IPS-NIHi11 (cell line): ENCODE measurements around the gene DNAJB14.
A peak's percentile ranks its signal among the peaks of the same experiment; 100 is the strongest.

ENCODE experiments used
- DNase-seq: peaks from one replicate; pipeline ENCODE4 v3.0.0; 2012; ENCODE audit warnings: mixed read lengths, low spot score

DNAJB14 gene

DNA sequence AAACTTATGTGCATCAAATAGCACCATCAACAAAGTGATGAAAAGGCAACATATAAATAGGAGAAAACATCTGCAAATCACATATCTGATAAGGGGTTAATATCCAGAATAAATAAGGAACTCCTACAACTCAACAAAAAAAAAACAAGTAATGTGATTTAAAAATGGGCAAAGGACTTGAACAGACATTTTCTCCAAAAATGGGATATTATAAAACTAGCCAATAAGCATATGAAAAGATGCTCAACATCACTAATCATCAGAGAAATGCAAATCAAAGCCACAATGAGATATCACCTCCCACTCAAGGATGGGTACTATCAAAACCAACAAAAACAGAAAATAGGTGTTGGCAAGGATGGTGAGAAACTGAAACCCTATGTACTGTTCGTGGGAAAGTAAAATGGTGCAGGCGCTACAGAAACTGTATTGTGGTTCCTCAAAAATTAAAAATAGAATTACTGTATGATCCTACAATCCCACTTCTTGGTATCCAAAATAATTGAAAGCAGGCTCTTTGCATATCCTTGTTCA is 2.4 kb downstream of the DNAJB14 start:
- no peak for DNase-seq

DNA sequence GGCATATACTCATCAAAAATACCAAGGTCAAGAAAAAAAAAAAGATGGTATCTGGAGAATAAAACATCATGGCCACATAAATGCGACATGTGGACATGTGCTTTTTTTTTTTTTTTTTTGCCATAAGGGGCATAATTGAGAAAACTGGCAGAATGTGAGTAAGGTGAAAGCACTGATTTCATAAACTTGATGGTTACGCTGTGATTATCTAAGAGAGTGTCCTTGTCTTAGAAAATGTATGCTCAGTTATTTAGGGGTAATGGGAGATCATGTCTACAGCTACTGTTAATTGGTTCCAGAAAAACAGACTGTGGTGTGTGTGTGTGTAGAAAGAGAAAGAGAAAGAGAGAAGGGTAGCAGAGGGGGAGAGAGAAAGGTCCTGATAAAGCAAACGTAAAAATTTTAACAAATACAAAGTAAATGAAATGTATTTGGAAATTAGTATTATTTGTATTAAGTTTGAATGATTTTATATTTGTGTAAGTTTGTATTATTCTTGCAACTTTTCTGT is 8.1 kb downstream of the DNAJB14 start:
- DNase-seq: no peak

DNA sequence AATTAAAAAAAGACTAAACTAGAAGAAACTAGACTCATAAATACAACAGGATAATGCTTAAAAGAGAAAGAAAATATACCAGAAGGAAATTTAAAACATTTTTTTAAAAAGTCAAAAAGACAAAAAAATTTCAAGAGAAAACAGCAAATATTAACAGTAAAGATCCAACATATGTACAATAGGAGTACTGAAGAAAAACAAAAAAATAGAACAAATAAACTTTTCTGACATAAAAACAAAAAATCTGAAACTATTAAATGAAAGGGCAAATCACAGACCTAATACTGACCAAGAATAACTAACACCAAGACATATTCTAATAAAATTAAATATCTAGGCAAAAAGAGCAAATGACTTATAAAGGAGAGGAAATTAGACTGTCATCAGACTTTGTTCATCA is 11.5 kb downstream of the DNAJB14 start:
- DNase-seq: no peak

DNA sequence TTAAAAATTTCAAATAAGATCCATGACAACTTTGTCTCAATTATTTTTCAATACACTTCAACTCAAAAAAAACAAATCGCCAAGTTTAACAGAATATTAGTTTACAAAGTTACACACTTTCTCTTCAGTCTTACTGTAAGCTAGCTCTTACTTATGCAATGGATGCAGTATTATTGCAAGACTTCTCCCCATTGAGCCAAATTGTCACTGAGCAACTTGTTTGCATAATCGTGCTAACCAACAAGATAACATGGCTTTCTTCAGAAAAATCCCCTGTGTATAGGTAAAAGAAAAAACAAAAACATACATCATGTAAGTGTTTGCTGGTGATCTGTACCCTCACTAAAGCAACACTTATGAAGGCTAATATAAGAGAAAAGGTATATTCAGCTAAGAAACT is 18.9 kb downstream of the DNAJB14 start:
- no peak for DNase-seq

DNA sequence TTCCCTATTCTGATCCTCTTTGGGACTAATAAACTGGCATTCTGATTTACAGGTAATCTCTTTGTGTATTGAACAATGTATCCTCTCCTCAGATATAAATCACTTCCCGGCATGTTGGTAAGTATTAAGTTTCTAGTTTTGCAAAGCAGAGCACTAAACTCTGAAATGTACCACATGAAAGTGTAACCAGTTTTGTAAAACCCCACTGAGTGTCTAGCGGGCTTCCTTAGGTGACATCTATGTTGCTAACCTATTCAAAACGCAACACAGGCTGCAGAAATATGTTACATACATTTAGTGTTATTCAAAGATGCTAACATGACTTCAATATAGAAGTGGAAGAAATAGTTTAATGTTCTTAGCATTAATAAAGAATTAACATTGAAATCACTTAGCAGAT is 25.2 kb downstream of the DNAJB14 start:
- no peak for DNase-seq

DNA sequence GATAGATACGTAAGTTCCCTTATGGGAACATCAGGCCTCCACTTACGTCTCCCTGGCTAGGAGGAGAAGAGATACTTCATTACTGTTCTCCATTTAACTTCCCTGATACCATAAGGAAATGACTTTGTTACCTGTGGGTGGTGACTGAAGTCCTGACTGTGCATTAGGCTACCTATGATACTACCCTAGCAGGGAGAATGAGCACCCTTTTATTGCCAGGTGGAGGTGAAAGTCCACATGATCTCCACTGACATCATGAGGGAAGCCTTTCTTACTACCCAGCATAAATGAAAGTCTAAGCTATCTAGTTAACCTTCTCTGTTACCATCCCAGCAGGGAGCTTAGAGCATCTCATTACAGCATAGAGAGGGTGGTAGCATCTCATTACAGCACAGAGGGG is 27.8 kb downstream of the DNAJB14 start:
- DNase-seq: no peak

DNA sequence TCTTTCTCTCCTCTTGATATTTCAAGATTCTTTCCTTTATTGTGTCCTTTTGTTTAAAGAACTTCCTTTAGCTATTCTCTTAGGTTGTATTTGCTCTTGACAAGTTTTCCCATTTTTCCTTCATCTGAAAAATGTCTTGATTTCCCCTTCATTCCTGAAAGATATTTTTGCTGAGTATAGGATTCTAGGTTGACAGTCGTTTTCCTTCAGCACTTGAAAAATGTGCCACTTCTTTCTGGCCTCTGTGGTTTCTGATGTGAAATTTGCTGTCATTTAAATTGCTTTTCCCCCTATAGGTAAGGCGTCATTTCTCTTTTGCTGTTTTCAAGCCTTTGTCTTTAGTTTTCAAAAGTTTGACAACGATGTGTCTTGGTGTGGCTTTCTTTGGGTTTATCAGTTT is 28.8 kb downstream of the DNAJB14 start:
- DNase-seq: no peak

DNA sequence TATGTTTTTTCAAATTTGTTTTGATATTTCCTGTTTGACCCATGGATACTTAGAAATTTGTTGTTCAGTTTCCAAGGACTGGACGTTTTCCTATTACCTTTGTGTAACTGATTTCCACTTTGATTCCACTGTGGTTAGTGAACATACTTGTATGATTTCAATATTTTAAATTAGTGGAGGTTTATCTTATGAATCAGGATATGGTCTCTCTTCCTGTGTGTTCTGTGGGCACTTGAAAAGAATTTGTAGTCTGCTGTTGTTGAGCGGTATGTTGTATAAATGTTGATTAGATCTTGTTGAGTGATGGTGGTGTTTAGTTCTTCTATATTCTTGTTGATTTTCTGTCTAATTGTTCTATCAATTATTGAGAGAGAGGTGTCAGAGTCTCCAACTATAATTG is 31.0 kb downstream of the DNAJB14 start:
- DNase-seq: no peak

DNA sequence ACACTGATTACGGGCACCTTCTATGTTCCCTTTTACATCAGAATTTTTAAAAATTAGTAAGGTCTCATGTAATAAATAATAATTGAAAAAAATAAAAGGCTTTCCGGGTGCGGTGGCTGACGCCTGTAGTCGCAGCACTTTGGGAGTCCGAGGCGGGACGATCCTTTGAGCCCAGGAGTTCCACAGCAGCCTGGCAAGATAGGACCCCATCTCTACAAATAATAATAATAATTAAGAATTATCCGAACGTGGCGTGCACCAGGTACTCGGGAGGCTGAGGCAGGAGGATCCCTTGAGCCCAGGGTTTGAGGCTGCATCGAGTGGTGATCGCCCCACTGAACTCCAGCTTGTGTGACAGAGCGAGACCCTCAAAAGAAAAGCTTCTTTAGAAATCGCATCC is 51.4 kb downstream of the DNAJB14 start:
- DNase-seq: no peak

DNA sequence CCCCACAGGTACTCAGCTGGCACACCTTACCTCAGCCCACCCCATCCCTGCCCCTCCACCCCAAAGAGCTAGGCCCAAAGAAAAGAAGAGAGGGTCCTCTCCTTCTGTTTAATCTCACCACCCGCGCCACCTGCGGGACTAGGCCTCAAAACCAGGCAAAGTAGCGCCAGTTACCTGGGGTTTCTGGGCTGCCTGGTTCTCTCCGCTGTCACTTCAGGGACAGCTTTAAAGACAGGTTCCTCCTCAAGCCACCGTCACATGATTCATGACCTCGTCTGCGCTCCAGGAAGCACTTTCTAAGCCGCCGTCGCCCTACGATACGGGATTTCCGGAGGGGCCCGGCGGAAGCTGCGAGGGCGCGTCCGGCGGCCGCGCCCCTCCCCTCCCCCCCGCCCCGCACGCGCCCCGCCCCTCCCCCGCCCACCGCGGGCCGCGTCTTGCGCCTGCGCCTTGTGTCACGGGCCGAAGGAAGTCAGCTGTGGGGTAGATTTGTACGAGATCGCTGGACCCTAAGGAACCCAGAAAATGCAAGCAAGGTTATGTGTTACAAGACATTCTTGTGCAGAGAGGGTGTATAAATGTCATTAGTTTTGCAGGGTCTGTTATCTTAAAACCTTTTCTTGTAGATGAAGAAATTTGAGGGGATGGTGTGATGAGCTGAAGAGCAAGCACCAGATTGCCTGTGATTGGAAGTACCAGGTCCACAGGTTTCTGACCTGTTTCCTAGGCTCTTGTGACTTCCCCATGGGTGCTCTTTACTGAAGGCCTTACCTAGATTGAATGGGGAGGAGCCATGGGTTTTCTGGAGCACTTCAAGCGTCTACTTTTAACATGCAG is 52.0 kb downstream of the DNAJB14 start, which contains the start of gene LAMTOR3:
Gene LAMTOR3, minus strand, starts transcription at position 267 of the 837 bp plus-strand sequence. CDS start 464 bp downstream, outside the sequence.
- DNase-seq: peak; percentile 96

DNA sequence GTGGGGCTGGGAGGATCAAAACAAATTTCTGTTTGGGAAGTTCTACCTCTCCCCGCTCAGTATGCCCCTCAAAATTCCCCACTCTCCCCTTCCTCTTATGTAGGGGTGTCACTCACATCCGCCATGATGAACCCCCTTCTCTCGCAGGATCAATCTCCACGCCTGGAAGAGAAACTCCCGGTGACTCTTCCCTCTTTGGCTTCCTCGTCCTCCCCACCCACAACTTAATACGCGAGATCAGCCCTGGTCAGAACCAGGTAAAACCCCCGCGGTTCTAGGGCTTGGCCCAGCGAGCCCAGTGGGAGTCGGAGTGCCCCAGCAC is 52.6 kb downstream of the DNAJB14 start:
- no peak for DNase-seq

DNA sequence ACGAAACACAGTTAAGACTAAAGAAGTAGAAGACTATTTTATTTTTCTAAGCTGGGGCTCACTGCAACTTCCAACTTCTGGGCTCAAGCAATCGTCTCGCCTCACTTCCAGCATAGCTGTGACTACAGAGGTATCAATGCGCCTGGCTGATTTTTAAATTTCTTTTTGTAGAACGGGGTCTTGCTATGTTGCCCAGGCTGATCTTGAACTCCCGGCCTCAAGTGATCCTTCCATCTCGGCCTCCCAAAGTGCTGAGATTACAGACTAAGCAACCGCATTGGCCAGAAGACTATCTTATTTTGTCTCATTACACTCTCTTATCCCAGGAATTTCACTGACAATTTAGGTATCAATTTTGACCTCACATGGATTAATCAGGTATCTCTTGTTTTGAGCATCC is 53.4 kb downstream of the DNAJB14 start:
- DNase-seq: no peak

DNA sequence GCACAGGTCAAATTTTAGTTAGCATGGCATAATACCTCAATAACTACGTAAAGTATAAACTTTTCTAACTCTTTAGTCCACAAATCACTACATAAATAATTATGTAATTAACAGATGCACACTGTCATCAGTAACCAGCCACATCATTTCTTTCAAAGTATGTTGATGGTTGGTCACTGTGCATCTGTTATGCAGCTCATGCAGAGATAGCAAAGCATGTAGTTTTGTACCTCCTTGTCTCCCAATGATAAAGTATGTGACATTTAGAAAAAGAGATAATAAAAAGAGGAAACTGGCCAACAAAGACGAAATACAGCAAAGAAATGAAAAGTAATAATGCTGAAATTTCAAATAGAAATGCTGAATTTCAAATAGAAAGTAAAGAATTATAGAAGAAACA is 55.1 kb downstream of the DNAJB14 start:
- no peak for DNase-seq

DNA sequence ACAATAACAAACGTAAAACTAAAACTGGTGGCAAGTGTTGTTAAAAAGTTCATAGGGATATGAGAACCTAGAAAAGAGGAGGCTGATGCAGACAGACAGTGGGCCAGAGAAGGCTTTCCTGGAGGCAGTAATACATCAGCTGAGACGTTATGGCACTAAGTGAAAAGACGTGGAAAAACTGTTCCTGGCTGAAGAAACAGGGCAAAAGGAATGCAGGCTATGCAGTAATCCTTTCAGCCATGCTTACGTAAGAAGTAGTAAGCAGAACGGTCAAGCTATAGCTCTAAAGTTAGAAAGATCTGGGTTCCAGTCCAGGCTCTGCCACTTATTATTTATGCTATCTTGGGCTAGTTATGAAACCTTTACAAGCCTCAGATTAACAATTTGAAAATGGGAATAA is 58.6 kb downstream of the DNAJB14 start:
- no peak for DNase-seq

DNA sequence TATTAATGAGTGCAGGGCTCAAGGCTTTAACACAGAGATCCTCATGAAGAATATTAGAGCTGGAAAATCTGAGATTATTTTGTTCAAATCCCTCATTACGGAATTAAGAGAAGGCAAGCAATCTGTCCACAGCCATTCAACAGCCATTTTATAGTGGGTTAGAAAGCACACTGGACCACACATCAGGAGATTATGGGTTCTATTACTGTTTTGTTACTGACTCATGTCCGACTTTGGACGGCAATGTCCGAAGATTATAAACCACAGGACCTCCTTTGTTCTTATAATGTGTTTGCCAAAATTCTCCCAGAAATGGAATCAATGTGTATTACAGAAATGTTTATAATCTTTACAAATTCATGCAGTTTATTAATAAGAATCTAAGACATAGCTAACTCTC is 60.3 kb downstream of the DNAJB14 start:
- no peak for DNase-seq

DNA sequence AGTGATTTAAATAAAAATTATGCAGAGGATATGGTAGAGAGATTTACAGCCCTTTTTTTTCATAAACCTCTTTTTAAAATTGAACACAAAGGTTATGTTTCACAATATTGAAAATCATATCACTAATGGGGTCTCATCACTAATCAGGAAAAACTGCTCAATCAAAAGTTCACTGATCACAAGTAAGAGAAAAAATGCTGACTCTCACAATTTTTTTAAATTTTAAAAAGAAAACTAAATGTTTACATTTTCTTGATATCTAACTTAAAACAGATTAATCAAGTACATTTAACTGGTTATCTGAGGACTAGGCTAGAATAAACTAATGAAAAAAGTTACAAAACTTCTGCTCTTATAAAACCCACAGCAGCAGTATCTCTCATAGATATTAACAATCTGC is 60.7 kb downstream of the DNAJB14 start:
- DNase-seq: no peak

DNA sequence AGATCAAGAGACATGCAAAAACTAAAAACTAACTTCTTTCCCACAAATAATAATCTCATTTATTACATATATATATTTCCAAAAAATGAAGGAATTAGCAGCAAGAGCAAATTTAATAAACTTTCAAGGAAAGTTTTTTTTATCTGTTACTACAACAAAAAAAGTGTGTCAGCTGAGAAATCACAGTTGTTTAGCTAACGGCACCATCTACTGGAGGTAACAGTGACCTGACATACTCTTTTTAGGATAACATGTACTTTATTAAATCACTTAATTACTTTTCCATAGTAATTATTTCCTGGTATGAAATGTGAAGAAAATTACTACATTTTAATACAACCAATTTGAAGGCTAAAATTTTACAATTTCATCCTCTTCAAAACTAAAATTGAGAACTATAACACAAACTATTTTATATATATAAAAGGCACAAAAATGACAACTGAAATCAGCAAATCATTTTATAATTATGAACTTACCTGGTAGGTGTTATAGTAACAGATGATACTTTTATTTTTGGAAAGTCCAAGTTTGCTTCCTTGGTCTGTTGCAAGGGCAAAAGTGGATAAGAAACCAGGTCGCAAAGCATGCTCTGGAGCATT is 61.3 kb downstream of the DNAJB14 start:
- DNase-seq: peak; percentile 21

DNA sequence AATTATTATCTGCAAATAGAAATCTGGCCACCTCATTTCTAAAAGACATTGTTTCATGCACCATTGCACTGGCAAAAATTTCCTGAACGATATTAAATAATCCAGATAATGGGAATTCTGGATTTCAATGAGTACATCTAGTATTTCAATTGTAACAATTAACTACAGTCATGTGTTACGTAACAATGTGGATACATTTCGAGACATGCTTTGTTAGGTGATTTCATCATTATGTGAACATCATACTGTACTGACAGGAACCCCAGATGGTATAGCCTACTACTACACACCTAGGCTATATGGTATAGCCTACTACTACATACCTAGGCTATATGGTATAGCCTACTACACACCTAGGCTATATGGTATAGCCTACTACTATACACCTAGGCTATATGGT is 67.0 kb downstream of the DNAJB14 start:
- DNase-seq: no peak

DNA sequence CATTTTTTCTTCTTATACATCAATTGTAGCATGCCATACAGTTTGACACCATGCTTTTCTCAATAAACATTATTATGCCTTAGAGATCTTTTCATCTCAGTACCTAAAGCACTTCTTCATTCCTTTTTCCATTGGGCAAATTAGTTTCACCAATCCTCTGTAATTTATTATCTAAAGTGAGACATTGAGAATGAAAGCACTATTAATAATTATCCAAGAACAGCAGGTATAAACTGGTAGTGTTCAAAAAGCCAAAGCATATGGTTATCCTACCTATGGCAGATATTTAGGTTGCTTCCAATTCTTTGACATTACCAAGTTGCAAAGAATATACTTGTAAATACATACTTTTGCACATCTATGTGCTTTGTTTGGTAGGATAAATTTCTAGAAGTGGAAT is 67.8 kb downstream of the DNAJB14 start:
- no peak for DNase-seq

DNA sequence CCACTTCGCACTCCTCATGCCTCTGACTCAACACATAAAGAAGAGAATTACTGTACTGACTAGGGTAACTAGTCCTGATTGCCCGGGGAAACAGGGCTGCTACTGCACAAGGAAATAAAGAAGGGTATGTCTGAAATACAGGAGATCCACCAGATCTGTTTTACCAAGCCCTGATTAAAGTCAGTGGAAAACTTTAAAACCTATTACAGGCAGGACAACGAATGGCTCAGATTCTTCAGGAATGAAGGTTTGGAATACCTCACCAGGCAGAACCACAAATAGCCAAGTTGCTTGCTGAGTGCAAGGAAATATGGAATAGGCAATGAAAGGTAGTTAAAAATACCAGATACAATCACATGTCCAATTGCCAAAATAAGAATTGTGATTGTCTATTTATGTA is 69.5 kb downstream of the DNAJB14 start:
- no peak for DNase-seq

DNA sequence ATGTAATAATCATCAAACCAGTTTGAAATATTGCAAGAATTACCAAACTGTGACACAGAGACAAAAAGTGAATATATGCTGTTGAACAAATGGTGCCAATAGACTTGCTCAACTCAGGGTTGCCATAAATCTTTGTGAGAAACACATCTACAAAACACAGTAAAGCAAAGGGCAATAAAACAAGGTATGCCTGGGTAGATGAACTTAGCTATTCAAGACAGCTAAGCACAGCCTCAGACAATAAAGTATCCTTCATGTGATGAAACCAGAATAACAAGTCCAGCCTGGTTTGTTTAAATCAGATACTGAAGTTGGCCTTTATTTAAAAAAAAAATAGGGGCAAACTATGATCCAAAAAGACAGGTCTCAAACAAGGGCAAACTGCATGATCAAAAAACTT is 71.3 kb downstream of the DNAJB14 start:
- DNase-seq: no peak

DNA sequence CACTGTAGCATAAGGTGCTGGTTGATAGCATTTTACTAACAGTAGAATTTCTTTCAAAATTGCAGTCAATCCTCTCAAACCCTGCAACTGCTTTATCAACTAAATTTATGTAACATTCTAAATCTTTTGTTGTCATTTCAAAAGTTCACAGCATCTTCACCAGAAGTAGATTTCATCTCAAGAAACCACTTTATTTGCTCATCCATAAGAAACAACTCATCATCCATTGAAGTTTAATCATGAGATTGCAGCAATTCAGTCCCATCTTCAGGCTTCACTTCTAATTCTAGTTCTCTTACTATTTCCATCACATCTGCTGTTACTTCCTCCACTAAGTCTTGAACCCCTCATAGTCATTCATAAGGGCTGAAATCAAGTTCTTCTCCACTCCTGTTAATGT is 73.8 kb downstream of the DNAJB14 start:
- no peak for DNase-seq

DNA sequence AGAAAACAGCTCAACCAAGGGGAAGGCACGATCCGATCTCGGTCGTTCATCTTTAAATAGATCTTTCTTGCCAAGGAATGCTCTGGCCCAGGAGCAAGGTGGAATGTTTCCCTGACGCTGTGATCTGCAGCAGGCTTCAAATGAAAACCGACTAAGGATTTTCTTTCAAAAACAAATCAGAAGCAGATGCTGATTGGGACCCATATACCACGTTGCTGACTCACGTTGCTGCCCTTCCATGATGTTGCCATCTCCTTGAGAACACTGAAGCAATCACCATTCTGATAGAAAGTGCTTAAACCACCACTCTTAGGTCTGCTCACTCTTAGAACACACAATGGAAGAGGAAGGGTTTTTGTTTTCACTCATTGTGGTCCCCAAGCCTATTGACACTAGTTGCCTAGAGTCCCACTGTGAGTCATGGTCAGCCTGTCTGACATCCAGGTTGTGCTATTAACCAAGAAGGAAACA is 78.3 kb downstream of the DNAJB14 start:
- DNase-seq: peak; percentile 13
